ENCODE data around the gene TMEM184B.

DNA sequence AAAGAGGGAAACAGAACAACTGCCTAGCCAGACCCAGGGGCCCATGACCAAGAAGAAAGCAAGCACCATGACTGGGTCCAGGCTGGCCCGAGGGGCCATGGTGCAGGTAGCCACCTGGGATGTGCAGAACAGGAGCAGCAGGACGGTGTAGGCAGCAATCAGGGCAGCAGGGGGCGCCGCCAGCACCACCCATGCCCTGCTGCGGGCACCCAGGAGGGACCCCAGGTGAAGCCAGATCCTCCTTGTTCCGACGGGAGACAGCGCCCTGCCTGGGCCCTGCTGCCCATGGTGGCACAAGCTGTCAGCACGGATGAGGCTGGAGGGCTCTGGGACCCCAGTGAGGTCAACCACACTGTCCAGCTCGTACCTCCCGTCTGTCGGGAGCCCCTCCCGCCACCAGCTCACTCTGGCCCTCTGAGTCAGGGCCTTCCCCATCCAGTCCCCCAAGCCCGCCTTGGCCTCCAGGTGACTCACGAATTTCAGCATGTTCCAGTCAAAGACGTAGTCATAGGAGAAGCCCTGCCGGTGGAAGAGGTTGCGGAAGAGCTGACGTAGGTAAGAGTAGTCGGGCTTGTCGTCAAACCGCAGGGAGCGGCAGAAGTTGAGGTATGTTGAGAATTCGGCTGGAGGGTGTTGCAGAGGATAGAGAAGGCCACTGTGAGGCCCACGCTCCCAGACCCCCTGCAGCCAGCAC lies 25.6 kb upstream of the TMEM184B start:
- TF ChIP-seq POLR2A (IDR thresholded peaks at IDR 0.05) (no peak), CTCF (IDR thresholded peaks at IDR 0.05 in 8 of 11, conservative IDR thresholded peaks at IDR 0.05 in 3 of 11) (peak in 10 of 11 experiments; percentile 13 to 67 (median 42))

All from spleen (tissue), 7 donors.